Right atrium auricular region (tissue), 2 donors: ENCODE data around the gene TMUB1. TPM values are rescaled to one million over a fixed set of nuclear protein-coding genes. Genes with fewer than 3 reads are reported as not detected.

Source experiments
- DNase-seq: peaks from one replicate; pipeline ENCODE4 v3.0.0-alpha.2; 2019; ENCODE audit warnings: low spot score
- H3K27ac ChIP-seq, 2 donors: fragments of 200-600 bp; sonication (generic); 1 replicate in 1 of 2; 2 replicates in 1 of 2; pipeline ENCODE4 v1.5.1; 2016 to 2019
- H3K27me3 ChIP-seq, 2 donors: fragments of 200-600 bp; sonication (generic); one replicate each; pipeline versions ENCODE4 v1.5.1 to v1.6.0; 2017 to 2019
- H3K36me3 ChIP-seq: fragments of 200-600 bp; sonication (generic); one replicate; pipeline ENCODE4 v1.5.1; 2016
- H3K4me1 ChIP-seq, 2 donors: fragments of 200-600 bp; sonication (generic); one replicate each; pipeline versions ENCODE4 v1.5.1 to v1.6.0; 2017 to 2019
- H3K4me3 ChIP-seq, 2 donors: fragments of 200-600 bp; sonication (generic); 1 replicate in 1 of 2; 2 replicates in 1 of 2; pipeline ENCODE4 v1.5.1; 2017 to 2019; ENCODE audit warnings: mild to moderate bottlenecking in 1 of 2, moderate library complexity in 1 of 2
- H3K9me3 ChIP-seq, 2 donors: fragments of 200-600 bp; sonication (generic); one replicate each; pipeline ENCODE4 v1.5.1; 2019
- total RNA-seq, 2 donors: library from RNA; depleted of rRNA; stranded (reverse); fragments of >200 nt; gene quantifications; one replicate each; pipeline ENCODE4 v1.1.0, GENCODE V29; 2016
- TF ChIP-seq, protein P1 (sequence below), 2 donors: fragments of 200-600 bp; sonication (generic); IDR thresholded peaks; one replicate each; pipeline ENCODE4 v1.5.1; 2019; ENCODE audit warnings: antibody characterized with exemption in 2 of 2

TMUB1 gene
- total RNA-seq, 2 donors from 2014 or later, result 28.0 to 53.6 TPM

- no peak overlapping the region for H3K27ac ChIP-seq
- TF ChIP-seq, protein P1, sequence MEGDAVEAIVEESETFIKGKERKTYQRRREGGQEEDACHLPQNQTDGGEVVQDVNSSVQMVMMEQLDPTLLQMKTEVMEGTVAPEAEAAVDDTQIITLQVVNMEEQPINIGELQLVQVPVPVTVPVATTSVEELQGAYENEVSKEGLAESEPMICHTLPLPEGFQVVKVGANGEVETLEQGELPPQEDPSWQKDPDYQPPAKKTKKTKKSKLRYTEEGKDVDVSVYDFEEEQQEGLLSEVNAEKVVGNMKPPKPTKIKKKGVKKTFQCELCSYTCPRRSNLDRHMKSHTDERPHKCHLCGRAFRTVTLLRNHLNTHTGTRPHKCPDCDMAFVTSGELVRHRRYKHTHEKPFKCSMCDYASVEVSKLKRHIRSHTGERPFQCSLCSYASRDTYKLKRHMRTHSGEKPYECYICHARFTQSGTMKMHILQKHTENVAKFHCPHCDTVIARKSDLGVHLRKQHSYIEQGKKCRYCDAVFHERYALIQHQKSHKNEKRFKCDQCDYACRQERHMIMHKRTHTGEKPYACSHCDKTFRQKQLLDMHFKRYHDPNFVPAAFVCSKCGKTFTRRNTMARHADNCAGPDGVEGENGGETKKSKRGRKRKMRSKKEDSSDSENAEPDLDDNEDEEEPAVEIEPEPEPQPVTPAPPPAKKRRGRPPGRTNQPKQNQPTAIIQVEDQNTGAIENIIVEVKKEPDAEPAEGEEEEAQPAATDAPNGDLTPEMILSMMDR (IDR thresholded peaks at IDR 0.05), result no peak
- H3K4me1 ChIP-seq, result no peaks in the 10 kb centered on the region
- no peaks in the 10 kb centered on the region for H3K27me3 ChIP-seq
- no peak overlapping the region for H3K4me3 ChIP-seq
- no peak for DNase-seq
- no peaks in the 10 kb centered on the region for H3K9me3 ChIP-seq
- H3K36me3 ChIP-seq, result peaks cover 99% of the 10 kb centered on the region
Observed at GRCh38 chr7:151070574-151070960, 12.7 kb downstream of the TMUB1 start.

- Histone ChIP-seq H3K36me3 (peaks cover 99% of the 10 kb centered on the region), H3K27ac (no peak overlapping the region), H3K27me3 (no peaks in the 10 kb centered on the region), H3K4me1 (no peaks in the 10 kb centered on the region), H3K4me3 (no peak overlapping the region), H3K9me3 (no peaks in the 10 kb centered on the region)
- TF ChIP-seq, protein P1 (IDR thresholded peaks at IDR 0.05), result no peak
- no peak for DNase-seq
Observed at GRCh38 chr7:151069841-151070573, 13.3 kb downstream of the TMUB1 start.

- no peak for DNase-seq
- no peaks in the 10 kb centered on the region for H3K27me3 ChIP-seq
- no peak overlapping the region for H3K4me3 ChIP-seq
- H3K9me3 ChIP-seq, result no peaks in the 10 kb centered on the region
- H3K4me1 ChIP-seq, result peaks cover 0 to 6% of the 10 kb centered on the region in 2 donors
- TF ChIP-seq, protein P1 (IDR thresholded peaks at IDR 0.05), result no peak
- H3K27ac ChIP-seq, result no peak overlapping the region
- peaks cover 91% of the 10 kb centered on the region for H3K36me3 ChIP-seq
Observed at GRCh38 chr7:151068069-151068773, 15.1 kb downstream of the TMUB1 start.

GRCh38 chr7:151066273-151066974, 16.9 kb downstream of the TMUB1 start:
- DNase-seq, result no peak
- Histone ChIP-seq H3K9me3 (no peaks in the 10 kb centered on the region), H3K36me3 (peaks cover 74% of the 10 kb centered on the region), H3K4me1 (peaks cover 0 to 24% of the 10 kb centered on the region in 2 donors), H3K4me3 (no peak overlapping the region), H3K27me3 (no peaks in the 10 kb centered on the region), H3K27ac (no peak overlapping the region)
- TF ChIP-seq, protein P1 (IDR thresholded peaks at IDR 0.05), result no peak

- Histone ChIP-seq H3K4me3 (no peak overlapping the region), H3K4me1 (peaks cover 0 to 33% of the 10 kb centered on the region in 2 donors), H3K9me3 (no peaks in the 10 kb centered on the region), H3K27me3 (no peaks in the 10 kb centered on the region), H3K27ac (no peak overlapping the region), H3K36me3 (peaks cover 65% of the 10 kb centered on the region)
- TF ChIP-seq, protein P1 (IDR thresholded peaks at IDR 0.05), result no peak
- no peak for DNase-seq
Observed at GRCh38 chr7:151065516-151065915, 17.8 kb downstream of the TMUB1 start.
